HepG2 (cell line): ENCODE measurements around the gene TXNIP. TPM values are rescaled to one million over a fixed set of nuclear protein-coding genes. Genes with fewer than 3 reads are reported as not detected.

Experiments
- CBFB ChIP-seq: sonication (generic); formaldehyde crosslinking; IDR thresholded peaks from 2 replicates; pipeline ENCODE4 v1.4.0; 2020; ENCODE audit warnings: missing genetic modification reagents
- CEBPB ChIP-seq: IDR thresholded peaks from 2 replicates; pipeline ENCODE4 v1.6.1; 2011; ENCODE audit warnings: low read depth, low read length, improper control_type of control experiment, borderline replicate concordance
- HDAC2 ChIP-seq: sonication (generic); formaldehyde crosslinking; IDR thresholded peaks from 2 replicates; pipeline ENCODE4 v1.4.0; 2020; ENCODE audit warnings: missing genetic modification reagents
- IKZF5 ChIP-seq: IDR thresholded peaks from 2 replicates; pipeline ENCODE4 v1.6.1; 2018; ENCODE audit warnings: missing genetic modification reagents, mild to moderate bottlenecking, missing compliant biosample characterization
- MTA1 ChIP-seq: sonication (generic); formaldehyde crosslinking; IDR thresholded peaks from 2 replicates; pipeline ENCODE4 v1.4.0; 2020; ENCODE audit warnings: missing genetic modification reagents, mild to moderate bottlenecking, borderline replicate concordance
- NFKBIZ ChIP-seq: IDR thresholded peaks from 2 replicates; pipeline ENCODE4 v1.6.1; 2018; ENCODE audit warnings: missing genetic modification reagents, missing compliant biosample characterization
- NR2F6 ChIP-seq, 2 experiments: IDR thresholded peaks; 2 replicates each; pipeline ENCODE4 v1.6.1; 2016; ENCODE audit warnings: antibody characterized with exemption in 1 of 2, mild to moderate bottlenecking in 1 of 2
- NRL ChIP-seq: sonication (generic); formaldehyde crosslinking; IDR thresholded peaks from 2 replicates; pipeline ENCODE4 v1.5.0; 2020; ENCODE audit warnings: missing genetic modification reagents, mild to moderate bottlenecking, moderate library complexity, borderline replicate concordance
- PRDM15 ChIP-seq: sonication (generic); formaldehyde crosslinking; IDR thresholded peaks from 2 replicates; pipeline ENCODE4 v1.4.0; 2020; ENCODE audit warnings: missing genetic modification reagents
- RARA ChIP-seq: IDR thresholded peaks from 2 replicates; pipeline ENCODE4 v1.6.1; 2016; ENCODE audit warnings: missing genetic modification reagents, missing compliant biosample characterization
- RBM22 ChIP-seq: fragments of 200-400 bp; formaldehyde crosslinking; optimal IDR thresholded peaks from 2 replicates; pipeline ENCODE3; 2017; ENCODE audit warnings: mild to moderate bottlenecking, low read length, moderate library complexity
- SKIL ChIP-seq: sonication (generic); formaldehyde crosslinking; IDR thresholded peaks from 2 replicates; pipeline ENCODE4 v1.8.0; 2022; ENCODE audit warnings: missing genetic modification reagents, mild to moderate bottlenecking, moderate library complexity, borderline replicate concordance
- SP1 ChIP-seq, 2 experiments: fragments of 450-650 bp in 1 of 2; sonication (generic) in 1 of 2; formaldehyde crosslinking in 1 of 2; IDR thresholded peaks; 2 replicates each; pipeline versions ENCODE4 v1.4.0 to v1.6.1; 2016 to 2020; ENCODE audit warnings: missing genetic modification reagents in 1 of 2
- ZKSCAN5 ChIP-seq: sonication (generic); formaldehyde crosslinking; IDR thresholded peaks from 2 replicates; pipeline ENCODE4 v1.5.1; 2020; ENCODE audit warnings: mild to moderate bottlenecking, missing genetic modification reagents
- ZMYM2 ChIP-seq: sonication (generic); formaldehyde crosslinking; IDR thresholded peaks from 2 replicates; pipeline ENCODE4 v1.8.0; 2022; ENCODE audit warnings: mild to moderate bottlenecking, missing genetic modification reagents
- ZNF776 ChIP-seq: sonication (generic); formaldehyde crosslinking; IDR thresholded peaks from 2 replicates; pipeline ENCODE4 v1.4.0; 2020; ENCODE audit warnings: mild to moderate bottlenecking, missing genetic modification reagents
- ZNF891 ChIP-seq: sonication (generic); formaldehyde crosslinking; IDR thresholded peaks from 2 replicates; pipeline ENCODE4 v1.5.0; 2020; ENCODE audit warnings: mild to moderate bottlenecking, missing genetic modification reagents
- ZSCAN21 ChIP-seq: sonication (generic); formaldehyde crosslinking; IDR thresholded peaks from 2 replicates; pipeline ENCODE4 v1.8.0; 2022; ENCODE audit warnings: mild to moderate bottlenecking, missing genetic modification reagents, moderate library complexity, borderline replicate concordance
- polyA plus RNA-seq, 8 experiments: library from polyadenylated mRNA; depleted of rRNA in 3 of 8; stranded (reverse) in 7 of 8; unstranded in 1 of 8; fragments of >200 nt; fragmentation: Illumina TruSeq in 4 of 8; extraction: Trizol in 4 of 8; gene quantifications; 2 replicates each; pipeline versions ENCODE4 v1.2.1 to v1.2.3, GENCODE V29; 2011 to 2016; ENCODE audit warnings: low read depth in 4 of 8, missing spikeins in 1 of 8, mixed read lengths in 1 of 8; ENCODE audit not compliant: insufficient read depth in 1 of 8
- total RNA-seq, 5 experiments: library from RNA; depleted of rRNA; stranded (reverse); fragments of >200 nt; fragmentation: Illumina TruSeq; extraction: Trizol; gene quantifications; 2 replicates each; pipeline ENCODE4 v1.2.3, GENCODE V29; 2016; ENCODE audit warnings: low read depth in 1 of 5
- TF ChIP-seq, protein P1 (sequence below): sonication (generic); formaldehyde crosslinking; IDR thresholded peaks from 2 replicates; pipeline ENCODE4 v1.8.0; 2022; ENCODE audit warnings: mild to moderate bottlenecking, missing genetic modification reagents

The TXNIP gene
- total and polyA plus RNA-seq, 2 of the 13 experiments (the other 11 are each of a cell fraction or from before 2014, with no cell fraction given), result 24.4 to 237 TPM

DNA sequence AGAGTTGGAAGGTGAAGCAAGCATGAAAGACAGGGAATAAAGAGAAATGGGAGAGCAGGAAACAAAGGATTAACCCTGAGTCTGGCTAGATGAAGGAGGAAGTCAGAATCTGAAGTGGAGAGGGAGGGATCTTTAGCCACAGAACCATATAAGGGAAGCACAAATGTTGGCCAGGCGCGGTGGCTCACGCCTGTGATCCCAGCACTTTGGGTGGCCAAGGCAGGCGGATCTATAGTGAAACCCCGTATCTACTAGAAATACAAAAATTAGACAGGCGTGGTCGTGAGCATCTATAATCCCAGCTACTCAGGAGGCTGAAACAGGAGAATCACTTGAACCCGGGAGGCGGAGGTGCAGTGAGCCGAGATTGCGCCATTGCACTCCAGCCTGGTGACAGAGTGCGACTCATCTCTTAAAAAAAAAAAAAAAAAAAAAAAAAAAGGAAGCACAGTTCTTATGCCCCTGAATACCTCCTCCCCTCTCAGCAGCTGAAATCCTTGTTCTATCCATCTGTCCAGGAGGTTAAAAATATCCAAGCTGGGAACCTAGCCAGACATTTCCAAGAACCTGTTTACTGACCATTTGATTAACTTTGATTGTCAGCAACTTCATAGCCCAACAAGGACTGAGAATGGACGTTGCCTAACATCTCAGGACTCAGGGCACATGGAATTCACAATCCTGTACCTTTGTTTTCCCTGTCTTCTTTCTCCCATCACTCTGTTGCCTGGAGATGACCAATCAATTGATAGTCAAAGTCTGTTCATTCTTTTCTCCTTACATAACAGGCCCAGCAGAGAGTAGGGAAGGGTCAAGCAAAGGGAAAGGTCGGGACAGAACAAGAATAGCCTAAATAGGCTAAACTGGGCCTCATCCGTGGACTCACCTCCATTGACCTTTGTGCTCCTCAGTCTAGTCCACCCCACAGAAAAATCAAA lies 10.6 kb downstream of the TXNIP start (continued):
- TF ChIP-seq ZNF776 (CRISPR knock-in tag), result no peak
- TF ChIP-seq CEBPB, result peak; percentile 14; the same call in 1 of the 2 replicates
- no peak for TF ChIP-seq NFKBIZ (CRISPR knock-in tag)
- TF ChIP-seq RARA (CRISPR knock-in tag), result peak; percentile 87
- TF ChIP-seq ZKSCAN5, result no peak
- TF ChIP-seq IKZF5, result no peak
- TF ChIP-seq PRDM15, result no peak
- TF ChIP-seq ZNF891 (CRISPR knock-in tag), result no peak
- no peak for TF ChIP-seq NRL (CRISPR knock-in tag)
- no peak for TF ChIP-seq MTA1 (CRISPR knock-in tag)
- TF ChIP-seq SKIL (CRISPR knock-in tag), result no peak
- no peak for TF ChIP-seq ZMYM2
- no peak for TF ChIP-seq SP1 (IDR thresholded peaks at IDR 0.05)
- TF ChIP-seq SP1 (CRISPR knock-in tag; IDR thresholded peaks at IDR 0.05), result no peak
- no peak for TF ChIP-seq ZSCAN21 (CRISPR knock-in tag)
- peak; percentile 55 for TF ChIP-seq NR2F6 (IDR thresholded peaks at IDR 0.05)
- peak; percentile 52; the same call in 1 of the 2 replicates for TF ChIP-seq NR2F6 (CRISPR knock-in tag; IDR thresholded peaks at IDR 0.05)
- no peak for TF ChIP-seq RBM22
- TF ChIP-seq, protein P1, sequence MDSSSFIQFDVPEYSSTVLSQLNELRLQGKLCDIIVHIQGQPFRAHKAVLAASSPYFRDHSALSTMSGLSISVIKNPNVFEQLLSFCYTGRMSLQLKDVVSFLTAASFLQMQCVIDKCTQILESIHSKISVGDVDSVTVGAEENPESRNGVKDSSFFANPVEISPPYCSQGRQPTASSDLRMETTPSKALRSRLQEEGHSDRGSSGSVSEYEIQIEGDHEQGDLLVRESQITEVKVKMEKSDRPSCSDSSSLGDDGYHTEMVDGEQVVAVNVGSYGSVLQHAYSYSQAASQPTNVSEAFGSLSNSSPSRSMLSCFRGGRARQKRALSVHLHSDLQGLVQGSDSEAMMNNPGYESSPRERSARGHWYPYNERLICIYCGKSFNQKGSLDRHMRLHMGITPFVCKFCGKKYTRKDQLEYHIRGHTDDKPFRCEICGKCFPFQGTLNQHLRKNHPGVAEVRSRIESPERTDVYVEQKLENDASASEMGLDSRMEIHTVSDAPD (CRISPR knock-in tag), result no peak
- 0 out of 2 replicates have a peak, but pooled peaks have one; percentile 33 for TF ChIP-seq HDAC2
- TF ChIP-seq CBFB (CRISPR knock-in tag), result no peak
